BJ (cell line): ENCODE measurements around the gene PIP5K1B. TPM values are rescaled to one million over a fixed set of nuclear protein-coding genes. Genes with fewer than 3 reads are reported as not detected.

ENCODE experiments used
- CTCF ChIA-PET: fragments of 350-600 bp; formaldehyde crosslinking; extraction: SDS; loops from one replicate; lab custom pipeline; 2021; ENCODE audit warnings: antibody characterized with exemption, inconsistent platforms; lab: Yijun Ruan, JAX
- POLR2A ChIA-PET: fragments of 300-600 bp; sonication (Branson Sonifier 250); formaldehyde crosslinking; extraction: SDS; loops from one replicate; lab custom pipeline; 2021; ENCODE audit warnings: antibody characterized with exemption; lab: Charles Lee
- DNase-seq: peaks from one replicate; pipeline ENCODE4 v3.0.0-alpha.2; 2011; ENCODE audit warnings: low read depth
- H3K27me3 ChIP-seq: 2 replicates; pipeline ENCODE4 v1.6.0; 2011; ENCODE audit warnings: low read length; ENCODE audit not compliant: control insufficient read depth, insufficient read depth
- H3K36me3 ChIP-seq: 2 replicates; pipeline ENCODE4 v1.5.1; 2011; ENCODE audit warnings: low read length; ENCODE audit not compliant: control insufficient read depth, insufficient read depth
- H3K4me3 ChIP-seq: 2 replicates; pipeline ENCODE4 v1.5.1; 2011; ENCODE audit warnings: low read depth, mild to moderate bottlenecking, control low read depth, low read length
- polyA plus RNA-seq: library from polyadenylated mRNA; depleted of rRNA; stranded (reverse); fragments of >200 nt; gene quantifications from 2 replicates; pipeline ENCODE4 v1.2.3, GENCODE V29; 2011
- TF ChIP-seq, protein P1 (sequence below): IDR thresholded peaks from 2 replicates; pipeline ENCODE4 v1.5.1; 2011; ENCODE audit warnings: low read depth, mild to moderate bottlenecking, control low read depth, inconsistent platforms, low read length, moderate library complexity; ENCODE audit not compliant: insufficient read depth

Gene PIP5K1B
- polyA plus RNA-seq, 1 experiment: not detected

GRCh38 chr9:68726489-68726888 lies 21.4 kb downstream of the PIP5K1B start:
- TF ChIP-seq, protein P1, sequence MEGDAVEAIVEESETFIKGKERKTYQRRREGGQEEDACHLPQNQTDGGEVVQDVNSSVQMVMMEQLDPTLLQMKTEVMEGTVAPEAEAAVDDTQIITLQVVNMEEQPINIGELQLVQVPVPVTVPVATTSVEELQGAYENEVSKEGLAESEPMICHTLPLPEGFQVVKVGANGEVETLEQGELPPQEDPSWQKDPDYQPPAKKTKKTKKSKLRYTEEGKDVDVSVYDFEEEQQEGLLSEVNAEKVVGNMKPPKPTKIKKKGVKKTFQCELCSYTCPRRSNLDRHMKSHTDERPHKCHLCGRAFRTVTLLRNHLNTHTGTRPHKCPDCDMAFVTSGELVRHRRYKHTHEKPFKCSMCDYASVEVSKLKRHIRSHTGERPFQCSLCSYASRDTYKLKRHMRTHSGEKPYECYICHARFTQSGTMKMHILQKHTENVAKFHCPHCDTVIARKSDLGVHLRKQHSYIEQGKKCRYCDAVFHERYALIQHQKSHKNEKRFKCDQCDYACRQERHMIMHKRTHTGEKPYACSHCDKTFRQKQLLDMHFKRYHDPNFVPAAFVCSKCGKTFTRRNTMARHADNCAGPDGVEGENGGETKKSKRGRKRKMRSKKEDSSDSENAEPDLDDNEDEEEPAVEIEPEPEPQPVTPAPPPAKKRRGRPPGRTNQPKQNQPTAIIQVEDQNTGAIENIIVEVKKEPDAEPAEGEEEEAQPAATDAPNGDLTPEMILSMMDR: no peak
- ChIA-PET POLR2A (no interaction called here), CTCF (no interaction called here)
- no peak for DNase-seq
- Histone ChIP-seq H3K4me3 (no peak overlapping the region), H3K36me3 (no peaks in the 10 kb centered on the region), H3K27me3 (no peaks in the 10 kb centered on the region)

DNA sequence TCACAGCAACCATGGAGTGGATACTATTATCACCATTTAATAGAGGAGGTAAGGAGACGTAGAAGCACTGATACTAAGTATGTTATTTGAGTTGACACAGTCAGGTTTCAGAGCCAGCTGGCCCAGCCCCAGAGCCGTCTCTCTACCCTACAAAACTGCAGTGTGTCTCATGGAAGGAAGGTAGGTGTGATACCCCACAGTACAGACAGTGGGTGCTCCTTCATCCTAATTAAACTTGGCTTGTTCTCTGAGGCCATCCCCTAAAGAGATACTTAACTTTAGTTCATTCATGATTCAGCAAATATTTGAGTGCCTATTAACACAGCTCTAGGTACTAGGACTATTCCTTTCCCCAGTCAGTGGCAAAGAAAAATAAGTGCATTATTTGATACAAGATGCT lies 22.6 kb downstream of the PIP5K1B start:
- H3K27me3 ChIP-seq: no peaks in the 10 kb centered on the region
- CTCF ChIA-PET: interaction anchor here (0.9 kb wide), 1 partner anchor 11 kb away, joined by 3 read pairs; no protein-coding TSS in a partner anchor
- TF ChIP-seq, protein P1: no peak
- POLR2A ChIA-PET: no interaction called here
- DNase-seq: no peak
- H3K4me3 ChIP-seq: no peak overlapping the region
- H3K36me3 ChIP-seq: no peaks in the 10 kb centered on the region

DNA sequence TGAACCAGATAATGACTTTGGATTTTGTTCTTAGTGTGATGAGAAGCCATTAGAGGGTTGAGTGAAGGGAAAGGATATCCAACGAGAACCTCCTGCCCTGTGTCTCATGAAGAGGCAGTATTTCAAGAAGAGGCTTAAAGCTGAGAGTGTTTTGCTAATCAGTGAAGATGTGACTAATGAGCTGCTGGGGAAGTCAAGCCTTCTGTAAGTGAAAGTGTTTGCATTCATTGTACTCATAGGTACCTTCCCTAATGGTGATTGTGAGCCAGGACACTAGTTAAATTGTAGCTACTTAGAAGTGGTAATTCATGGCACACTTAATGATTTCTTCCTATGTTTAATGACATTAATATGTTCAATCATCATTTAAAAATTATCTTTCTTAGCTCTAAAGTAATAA lies 23.7 kb downstream of the PIP5K1B start:
- H3K36me3 ChIP-seq: no peaks in the 10 kb centered on the region
- DNase-seq: no peak
- peaks cover 1% of the 10 kb centered on the region; the same call in 1 of the 2 replicates for H3K27me3 ChIP-seq
- no peak overlapping the region for H3K4me3 ChIP-seq
- POLR2A ChIA-PET: no interaction called here
- CTCF ChIA-PET: interaction anchor here (0.8 to 0.9 kb wide), 2 partner anchors 9 to 12 kb away, joined by 3 to 4 read pairs; no protein-coding TSS in a partner anchor
- TF ChIP-seq, protein P1: no peak

DNA sequence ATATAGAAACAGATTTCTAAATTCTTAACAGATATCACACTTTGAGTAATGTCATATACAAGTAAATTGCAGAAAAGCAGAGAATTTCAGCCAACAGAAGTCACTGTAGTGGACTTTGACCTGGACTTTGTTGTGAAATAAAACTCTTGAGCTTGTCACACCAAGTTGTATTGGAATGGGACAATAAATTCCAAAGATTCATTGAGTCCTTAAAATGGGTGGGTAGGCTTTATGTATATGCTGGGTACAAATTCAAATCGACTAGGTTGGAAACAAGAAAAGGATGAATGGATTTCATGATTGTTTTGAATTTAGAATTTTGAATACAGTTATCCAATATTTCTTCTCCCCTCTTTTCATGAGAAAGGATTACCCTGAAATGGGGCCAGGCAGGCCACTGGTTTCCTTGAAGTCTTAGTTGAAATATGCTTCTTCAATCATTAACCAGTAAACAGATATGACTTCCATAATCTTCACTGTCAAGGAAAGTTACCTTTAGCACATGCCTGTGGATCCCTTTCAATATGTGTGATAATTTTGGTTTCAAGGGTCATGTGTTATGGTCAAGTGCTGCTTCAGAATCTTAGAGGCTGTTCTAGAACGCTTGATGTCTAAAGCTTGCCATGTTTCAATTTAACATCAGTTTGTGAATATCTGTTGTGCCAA lies 25.7 kb downstream of the PIP5K1B start:
- Histone ChIP-seq H3K27me3 (peaks cover 1% of the 10 kb centered on the region; the same call in 1 of the 2 replicates), H3K4me3 (no peak overlapping the region), H3K36me3 (no peaks in the 10 kb centered on the region)
- CTCF ChIA-PET: interaction anchor here (0.9 kb wide), 1 partner anchor 10 kb away, joined by 5 read pairs; no protein-coding TSS in a partner anchor
- DNase-seq: no peak
- TF ChIP-seq, protein P1: no peak
- POLR2A ChIA-PET: no interaction called here

DNA sequence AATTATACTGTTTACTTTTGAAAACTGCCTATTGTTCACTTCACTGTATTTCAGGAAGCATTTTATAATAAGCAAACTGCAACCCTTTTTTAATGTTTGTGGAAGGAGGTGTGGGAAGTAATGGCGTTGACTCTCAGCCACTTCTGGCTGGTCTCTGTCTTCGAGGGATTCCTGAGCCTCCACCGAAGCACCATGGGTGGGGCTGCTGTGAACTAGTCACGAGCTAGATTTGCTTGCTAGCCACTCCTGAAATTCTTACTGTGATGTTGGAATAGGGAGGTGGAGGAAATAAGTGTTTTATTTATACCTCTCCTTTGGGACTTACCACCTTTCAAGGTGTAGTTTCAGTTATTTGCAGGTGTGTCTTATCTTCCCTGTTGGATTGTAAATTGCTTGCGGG lies 26.8 kb downstream of the PIP5K1B start:
- TF ChIP-seq, protein P1: no peak
- Histone ChIP-seq H3K27me3 (peaks cover 1% of the 10 kb centered on the region; the same call in 1 of the 2 replicates), H3K4me3 (no peak overlapping the region), H3K36me3 (no peaks in the 10 kb centered on the region)
- DNase-seq: no peak
- CTCF ChIA-PET: no interaction called here
- POLR2A ChIA-PET: no interaction called here
